Measurements from ENCODE around the gene C1orf210. TPM values are rescaled to one million over a fixed set of nuclear protein-coding genes. Genes with fewer than 3 reads are reported as not detected.

C1orf210 gene
- total and polyA plus RNA-seq, 5 donors: 0.07 TPM; not detected in 4

- intact Hi-C loops (cut with DNase I): loop anchor here in 1 of 4 donors (5.0 kb wide), 1 partner anchor 66 kb away; no protein-coding TSS in a partner anchor
- ATAC-seq (peak; percentile 7 to 21), DNase-seq (peak in 1 of 3 donors; percentile 44)
- Histone ChIP-seq H3K4me3 (ENCODE audit: low read length) (peak overlapping the region; percentile 13), H3K4me1 (ENCODE audit: control insufficient read depth, insufficient read depth, low read length) (peaks cover 21% of the 10 kb centered on the region), H3K27ac (ENCODE audit: low read length) (peak overlapping the region; percentile 79), H3K9me3 (ENCODE audit: control insufficient read depth, low read length) (no peaks in the 10 kb centered on the region), H3K27me3 (ENCODE audit: control insufficient read depth, insufficient read depth) (no peaks in the 10 kb centered on the region)
- WGBS: 54% methylated on average over 8 of the region's 8 CpGs
These were observed 18.3 kb upstream of the C1orf210 start for GRCh38 chr1:43303471-43304313.

GRCh38 chr1:43302721-43303470, 17.5 kb upstream of the C1orf210 start:
- Histone ChIP-seq H3K27ac (ENCODE audit: low read length) (peak overlapping the region; percentile 79), H3K4me3 (ENCODE audit: low read length) (peak overlapping the region; percentile 45), H3K9me3 (ENCODE audit: control insufficient read depth, low read length) (no peaks in the 10 kb centered on the region), H3K4me1 (ENCODE audit: control insufficient read depth, insufficient read depth, low read length) (peaks cover 21% of the 10 kb centered on the region), H3K27me3 (ENCODE audit: control insufficient read depth, insufficient read depth) (no peaks in the 10 kb centered on the region)
- DNase-seq: no peak
- intact Hi-C loops (cut with DNase I): loop anchor here in 1 of 4 donors (5.0 kb wide), 1 partner anchor 66 kb away; no protein-coding TSS in a partner anchor
- WGBS: 58% methylated on average over 7 of the region's 7 CpGs
- no peak for ATAC-seq

GRCh38 chr1:43302201-43302600, 16.8 kb upstream of the C1orf210 start:
- H3K27ac ChIP-seq (ENCODE audit: low read length): peak overlapping the region; percentile 79
- peaks cover 21% of the 10 kb centered on the region for H3K4me1 ChIP-seq (ENCODE audit: control insufficient read depth, insufficient read depth, low read length)
- H3K4me3 ChIP-seq (ENCODE audit: low read length): peak overlapping the region; percentile 45
- ATAC-seq (peak in 1 of 2 donors; percentile 9), DNase-seq (no peak)
- no peaks in the 10 kb centered on the region for H3K27me3 ChIP-seq (ENCODE audit: control insufficient read depth, insufficient read depth)
- no peaks in the 10 kb centered on the region for H3K9me3 ChIP-seq (ENCODE audit: control insufficient read depth, low read length)
- intact Hi-C loops (cut with DNase I): loop anchor here in 1 of 4 donors (5.0 kb wide), 1 partner anchor 65 kb away; no protein-coding TSS in a partner anchor
- 34% methylated on average over 1 of the region's 1 CpG for WGBS

GRCh38 chr1:43300378-43301094, 15.2 kb upstream of the C1orf210 start, which contains the start of gene TIE1:
Gene TIE1 (plus strand): TSS chr1:43300982. CDS start chr1:43301072, 90 bp downstream.
- DNase-seq: peak; percentile 57 to 76 (median 64)
- peaks cover 21% of the 10 kb centered on the region for H3K4me1 ChIP-seq (ENCODE audit: control insufficient read depth, insufficient read depth, low read length)
- H3K27me3 ChIP-seq (ENCODE audit: control insufficient read depth, insufficient read depth): no peaks in the 10 kb centered on the region
- WGBS: 65% methylated on average over 10 of the region's 10 CpGs
- peak within 1 kb of the TSS; percentile 45 for H3K4me3 ChIP-seq (ENCODE audit: low read length)
- intact Hi-C loops (cut with DNase I): loop anchor here in 1 of 4 donors (5.0 kb wide), 1 partner anchor 63 kb away; no protein-coding TSS in a partner anchor
- ATAC-seq: peak; percentile 72 to 86
- no peaks in the 10 kb centered on the region for H3K9me3 ChIP-seq (ENCODE audit: control insufficient read depth, low read length)
- H3K27ac ChIP-seq (ENCODE audit: low read length): peak within 1 kb of the TSS; percentile 74

- no peak overlapping the region for H3K4me3 ChIP-seq (ENCODE audit: low read length)
- no peaks in the 10 kb centered on the region for H3K9me3 ChIP-seq (ENCODE audit: control insufficient read depth, low read length)
- peaks cover 19% of the 10 kb centered on the region for H3K4me1 ChIP-seq (ENCODE audit: control insufficient read depth, insufficient read depth, low read length)
- no peak for DNase-seq
- ATAC-seq: no peak
- intact Hi-C loops (cut with DNase I): no loop called here
- peak overlapping the region; percentile 21 for H3K27ac ChIP-seq (ENCODE audit: low read length)
- H3K27me3 ChIP-seq (ENCODE audit: control insufficient read depth, insufficient read depth): no peaks in the 10 kb centered on the region
These were observed 13.7 kb upstream of the C1orf210 start for GRCh38 chr1:43299101-43299500.

GRCh38 chr1:43298055-43298454, 12.7 kb upstream of the C1orf210 start:
- H3K4me1 ChIP-seq (ENCODE audit: control insufficient read depth, insufficient read depth, low read length): peaks cover 14% of the 10 kb centered on the region
- 66% methylated on average over 1 of the region's 1 CpG for WGBS
- intact Hi-C loops (cut with DNase I): no loop called here
- DNase-seq (no peak), ATAC-seq (no peak)
- no peak overlapping the region for H3K4me3 ChIP-seq (ENCODE audit: low read length)
- no peaks in the 10 kb centered on the region for H3K27me3 ChIP-seq (ENCODE audit: control insufficient read depth, insufficient read depth)
- H3K9me3 ChIP-seq (ENCODE audit: control insufficient read depth, low read length): no peaks in the 10 kb centered on the region
- no peak overlapping the region for H3K27ac ChIP-seq (ENCODE audit: low read length)

GRCh38 chr1:43296207-43296606, 10.8 kb upstream of the C1orf210 start:
- intact Hi-C loops (cut with DNase I): no loop called here
- Histone ChIP-seq H3K9me3 (ENCODE audit: control insufficient read depth, low read length) (no peaks in the 10 kb centered on the region), H3K27me3 (ENCODE audit: control insufficient read depth, insufficient read depth) (no peaks in the 10 kb centered on the region), H3K4me1 (ENCODE audit: control insufficient read depth, insufficient read depth, low read length) (peaks cover 7% of the 10 kb centered on the region), H3K4me3 (ENCODE audit: low read length) (no peak overlapping the region), H3K27ac (ENCODE audit: low read length) (no peak overlapping the region)
- WGBS: 32% methylated on average over 1 of the region's 1 CpG
- ATAC-seq: no peak
- DNase-seq: no peak

GRCh38 chr1:43294761-43295160, 9.4 kb upstream of the C1orf210 start:
- peak overlapping the region; percentile 89 for H3K27ac ChIP-seq (ENCODE audit: low read length)
- DNase-seq (peak in 1 of 3 donors; percentile 41), ATAC-seq (no peak)
- WGBS: 76% methylated on average over 8 of the region's 8 CpGs
- H3K4me3 ChIP-seq (ENCODE audit: low read length): no peak overlapping the region
- H3K4me1 ChIP-seq (ENCODE audit: control insufficient read depth, insufficient read depth, low read length): peaks cover 7% of the 10 kb centered on the region
- H3K9me3 ChIP-seq (ENCODE audit: control insufficient read depth, low read length): no peaks in the 10 kb centered on the region
- H3K27me3 ChIP-seq (ENCODE audit: control insufficient read depth, insufficient read depth): no peaks in the 10 kb centered on the region
- intact Hi-C loops (cut with DNase I): loop anchor here in 1 of 4 donors (5.0 kb wide), 1 partner anchor 42 kb away; no protein-coding TSS in a partner anchor

- DNase-seq: peak in 1 of 3 donors; percentile 27
- WGBS: 78% methylated on average over 7 of the region's 7 CpGs
- Histone ChIP-seq H3K4me3 (ENCODE audit: low read length) (no peak overlapping the region), H3K27ac (ENCODE audit: low read length) (peak overlapping the region; percentile 31), H3K27me3 (ENCODE audit: control insufficient read depth, insufficient read depth) (no peaks in the 10 kb centered on the region), H3K4me1 (ENCODE audit: control insufficient read depth, insufficient read depth, low read length) (peaks cover 7% of the 10 kb centered on the region), H3K9me3 (ENCODE audit: control insufficient read depth, low read length) (no peaks in the 10 kb centered on the region)
- intact Hi-C loops (cut with DNase I): loop anchor here in 1 of 4 donors (5.0 kb wide), 1 partner anchor 42 kb away; no protein-coding TSS in a partner anchor
- peak in 1 of 2 donors; percentile 55 for ATAC-seq
These were observed 8.7 kb upstream of the C1orf210 start for GRCh38 chr1:43293896-43294760.

Measured in right cardiac atrium (tissue), 5 donors.